ENCODE results near the gene C2orf78.
"Not testable (repeated sequence)": the region's sequence is repeated elsewhere in the genome, so short reads cannot be mapped to it uniquely, and the experiment has no call there.

C2orf78 gene

GRCh38 chr2:73783883-73784282 lies at the start of gene C2orf78:
Gene C2orf78, plus strand, starts transcription at chr2:73784183. Its CDS starts 127 bp downstream, at chr2:73784310.
- DNase-seq (ENCODE audit: low read depth in 2 of 2), result not testable (repeated sequence)

DNA sequence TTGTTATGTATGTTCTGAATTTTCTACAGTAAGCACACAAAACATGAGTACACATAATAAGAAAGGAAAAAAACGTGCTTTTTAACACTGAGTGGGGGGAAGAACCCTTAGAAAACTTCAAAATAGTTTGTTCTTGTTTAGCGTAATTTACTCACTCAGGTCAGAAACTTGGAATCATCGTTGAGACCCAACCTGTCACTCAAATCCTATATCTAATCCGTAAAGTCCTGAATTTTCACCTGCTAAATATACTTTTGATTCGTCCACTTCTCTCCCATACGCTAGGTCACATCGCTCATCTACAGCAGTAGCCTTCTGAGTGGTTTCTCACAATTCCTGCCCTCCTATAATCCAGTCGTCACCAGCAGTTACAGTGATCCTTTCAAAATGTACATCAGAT lies 47.6 kb upstream of the C2orf78 start:
- no peak for DNase-seq (ENCODE audit: low read depth in 2 of 2)

- peak; percentile 91 to 93 for DNase-seq (ENCODE audit: low read depth in 2 of 2)
These were observed 46.9 kb upstream of the C2orf78 start, which contains the start of gene TPRKB for GRCh38 chr2:73736855-73737779. Gene TPRKB, minus strand, starts transcription at chr2:73737345. Its CDS starts 2,776 bp downstream, at chr2:73734569.

- DNase-seq (ENCODE audit: low read depth in 2 of 2), result no peak
These were observed 44.9 kb upstream of the C2orf78 start for GRCh38 chr2:73739101-73739500.

DNA sequence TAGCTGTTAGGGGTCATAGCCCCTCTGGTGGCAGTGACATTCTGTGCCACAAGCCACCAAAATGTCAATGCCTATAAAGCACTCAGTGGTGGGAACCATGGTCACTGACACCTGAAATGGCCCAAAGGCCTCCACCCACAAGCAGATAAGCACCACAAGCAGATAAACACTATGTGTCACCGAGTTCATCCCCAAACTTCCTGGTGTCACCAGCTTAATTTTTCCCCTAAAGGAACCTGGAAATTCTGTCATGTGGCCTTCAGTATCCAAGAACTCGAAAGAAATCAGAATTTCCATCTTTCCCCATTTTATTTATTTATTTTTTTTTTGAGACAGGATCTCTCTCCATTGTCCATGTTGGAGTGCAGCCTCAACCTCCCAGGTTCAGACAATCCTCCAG lies 43.2 kb upstream of the C2orf78 start:
- DNase-seq (ENCODE audit: low read depth in 2 of 2), result no peak

GRCh38 chr2:73746015-73746876 lies 37.7 kb upstream of the C2orf78 start:
- DNase-seq (ENCODE audit: low read depth in 2 of 2), result no peak

- no peak for DNase-seq (ENCODE audit: low read depth in 2 of 2)
These were observed 37.1 kb upstream of the C2orf78 start for GRCh38 chr2:73746877-73747208.

GRCh38 chr2:73749314-73749713 lies 34.7 kb upstream of the C2orf78 start:
- no peak for DNase-seq (ENCODE audit: low read depth in 2 of 2)

DNA sequence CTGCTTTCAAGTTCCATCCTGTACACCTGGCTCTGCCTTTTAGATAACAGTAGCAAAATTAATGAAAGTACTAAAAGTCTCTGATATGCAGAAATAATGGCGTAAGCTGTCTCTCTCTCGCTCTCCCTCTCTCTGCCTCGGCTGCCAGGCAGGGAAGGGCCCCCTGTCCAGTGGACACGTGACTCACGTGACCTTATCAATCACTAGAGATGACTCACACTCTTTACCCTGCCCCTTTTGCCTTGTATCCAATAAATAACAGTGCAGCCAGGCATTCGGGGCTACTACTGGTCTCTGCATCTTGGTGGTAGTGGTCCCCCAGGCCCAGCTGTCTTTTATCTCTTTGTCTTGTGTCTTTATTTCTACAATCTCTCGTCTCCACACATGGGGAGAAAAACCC lies 29.7 kb upstream of the C2orf78 start:
- not testable (repeated sequence) for DNase-seq (ENCODE audit: low read depth in 2 of 2)

DNA sequence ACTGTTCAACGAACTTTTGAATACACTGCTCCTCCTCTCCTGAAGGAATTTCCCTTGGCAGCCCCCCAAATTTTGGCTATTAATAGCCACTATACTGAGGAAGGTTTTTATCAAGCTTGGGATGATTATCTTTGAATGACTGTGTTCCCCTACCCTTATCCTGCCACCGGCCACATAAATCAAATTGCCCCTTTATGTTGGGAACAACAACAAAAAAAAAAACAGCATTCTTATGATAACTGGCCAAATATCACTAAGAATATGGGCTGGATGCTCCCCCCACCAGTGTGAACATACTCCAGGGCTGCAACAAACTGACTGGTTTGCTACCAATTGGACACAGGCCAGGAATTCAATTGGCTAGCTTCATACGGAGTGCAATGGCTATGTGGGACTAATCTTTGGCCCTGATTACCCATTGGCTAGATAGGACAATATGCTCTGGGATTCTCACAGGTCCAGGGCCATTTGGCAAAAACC lies 24.7 kb upstream of the C2orf78 start:
- DNase-seq (ENCODE audit: low read depth in 2 of 2), result no peak

DNA sequence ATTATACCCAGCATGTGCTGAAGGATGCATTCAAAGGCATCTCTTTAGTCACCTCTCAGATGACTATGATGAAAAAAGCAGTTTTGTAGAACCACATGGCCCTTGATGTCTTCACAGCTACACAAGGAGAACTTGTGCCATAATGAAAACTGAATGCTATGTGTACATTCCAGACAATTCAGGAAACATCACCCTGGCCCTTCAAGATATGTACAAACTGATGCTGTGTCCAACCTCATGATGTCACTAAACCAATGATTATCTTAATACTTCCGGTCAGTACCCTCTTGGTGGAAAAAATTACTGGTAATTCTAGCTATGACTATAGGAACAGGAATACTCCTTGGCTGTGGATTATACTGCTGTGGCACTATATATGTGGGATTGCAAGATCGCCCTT lies 24.1 kb upstream of the C2orf78 start:
- DNase-seq (ENCODE audit: low read depth in 2 of 2), result no peak

DNA sequence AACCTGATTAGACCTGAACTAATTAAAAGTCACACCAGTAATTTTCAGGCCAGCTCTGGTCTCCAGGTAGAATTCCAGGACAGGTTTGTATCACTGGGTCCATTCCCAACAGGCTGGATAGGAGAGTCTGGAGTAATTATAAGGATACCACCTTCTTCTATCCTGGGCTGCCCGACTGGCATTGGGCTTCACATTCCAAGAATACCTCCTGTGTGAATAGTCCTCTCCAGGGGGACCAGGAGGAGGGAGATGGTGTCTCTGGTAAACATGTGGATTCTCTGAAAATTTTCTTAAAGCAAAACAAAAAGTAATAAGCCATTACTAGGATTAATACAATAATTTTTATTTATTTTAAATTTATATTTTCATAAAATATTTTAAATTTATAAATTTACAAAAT lies 21.4 kb upstream of the C2orf78 start:
- no peak for DNase-seq (ENCODE audit: low read depth in 2 of 2)

DNA sequence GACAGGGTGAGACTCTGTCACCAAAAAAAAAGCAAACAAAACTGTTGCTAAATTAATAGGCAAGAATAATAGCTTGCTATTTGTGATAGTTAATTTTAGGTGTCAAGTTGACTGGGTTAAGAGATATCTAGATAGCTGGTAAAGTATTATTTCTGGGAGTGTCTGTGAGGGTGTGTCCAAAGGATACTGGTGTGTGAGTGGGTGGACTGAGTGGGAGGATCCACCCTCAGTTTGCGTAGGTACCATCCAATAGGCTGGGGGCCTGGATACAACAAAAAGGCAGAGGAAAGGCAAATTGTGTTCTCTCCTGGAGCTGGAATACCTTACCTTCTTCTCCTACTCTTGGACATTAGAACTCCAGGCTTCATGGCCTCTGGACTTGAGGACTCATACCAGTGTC lies 19.0 kb upstream of the C2orf78 start:
- DNase-seq (ENCODE audit: low read depth in 2 of 2), result no peak

GRCh38 chr2:73766349-73766748 lies 17.6 kb upstream of the C2orf78 start:
- DNase-seq (ENCODE audit: low read depth in 2 of 2), result no peak

DNA sequence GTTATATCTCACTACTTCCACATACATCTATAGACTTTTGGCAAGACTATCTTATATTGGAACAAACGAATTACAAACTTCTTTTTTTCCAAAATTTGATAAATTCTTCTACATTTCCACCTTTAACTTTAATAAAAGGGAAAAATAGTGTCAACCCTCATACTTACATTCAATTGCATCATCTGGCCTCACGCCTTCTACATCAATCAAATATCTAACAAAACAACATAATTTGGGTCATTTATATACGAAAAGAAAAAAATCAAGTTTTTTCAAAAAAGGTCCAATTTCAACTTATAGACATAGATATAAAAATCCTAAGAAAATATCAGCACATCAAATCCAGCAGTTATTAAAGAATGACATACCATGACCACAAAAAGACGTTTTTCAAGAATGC lies 17.0 kb upstream of the C2orf78 start:
- DNase-seq (ENCODE audit: low read depth in 2 of 2), result no peak

- no peak for DNase-seq (ENCODE audit: low read depth in 2 of 2)
These were observed 13.3 kb upstream of the C2orf78 start for GRCh38 chr2:73770725-73771124.

- no peak for DNase-seq (ENCODE audit: low read depth in 2 of 2)
These were observed 11.2 kb upstream of the C2orf78 start for GRCh38 chr2:73772819-73773218.

GRCh38 chr2:73776381-73776780 lies 7.6 kb upstream of the C2orf78 start:
- DNase-seq (ENCODE audit: low read depth in 2 of 2), result no peak

DNA sequence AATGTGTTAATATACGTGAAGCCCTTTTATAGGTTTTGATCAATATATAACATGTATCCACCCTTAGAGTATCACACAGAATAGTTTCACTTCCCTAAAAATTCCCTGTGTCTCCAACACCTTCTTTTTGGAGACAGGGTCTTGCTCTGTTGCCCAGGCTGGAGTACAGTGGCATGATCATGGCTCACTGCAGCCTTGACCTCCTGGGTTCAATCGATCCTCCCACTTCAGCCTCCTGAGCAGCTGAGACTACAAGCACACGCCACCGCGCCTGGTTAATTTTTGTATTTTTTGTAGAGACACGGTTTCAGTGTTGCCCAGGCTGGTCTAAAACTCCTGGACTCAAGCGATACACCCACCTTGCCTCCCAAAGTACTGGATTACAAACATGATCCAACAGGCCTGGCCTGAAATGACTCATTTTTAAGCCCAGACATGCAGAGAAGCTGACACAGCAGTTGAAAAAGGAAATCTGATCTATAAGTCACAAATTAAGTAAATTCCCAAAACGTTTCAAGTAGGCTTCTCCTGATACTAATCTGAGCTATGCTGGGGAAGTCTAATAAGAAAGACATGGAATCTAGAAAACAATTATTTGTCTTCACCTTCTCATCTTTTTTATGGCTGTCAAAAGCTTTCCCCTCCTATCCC lies 7.0 kb upstream of the C2orf78 start:
- no peak for DNase-seq (ENCODE audit: low read depth in 2 of 2)

GRCh38 chr2:73778867-73779466 lies 5.0 kb upstream of the C2orf78 start:
- not testable (repeated sequence) for DNase-seq (ENCODE audit: low read depth in 2 of 2)

DNA sequence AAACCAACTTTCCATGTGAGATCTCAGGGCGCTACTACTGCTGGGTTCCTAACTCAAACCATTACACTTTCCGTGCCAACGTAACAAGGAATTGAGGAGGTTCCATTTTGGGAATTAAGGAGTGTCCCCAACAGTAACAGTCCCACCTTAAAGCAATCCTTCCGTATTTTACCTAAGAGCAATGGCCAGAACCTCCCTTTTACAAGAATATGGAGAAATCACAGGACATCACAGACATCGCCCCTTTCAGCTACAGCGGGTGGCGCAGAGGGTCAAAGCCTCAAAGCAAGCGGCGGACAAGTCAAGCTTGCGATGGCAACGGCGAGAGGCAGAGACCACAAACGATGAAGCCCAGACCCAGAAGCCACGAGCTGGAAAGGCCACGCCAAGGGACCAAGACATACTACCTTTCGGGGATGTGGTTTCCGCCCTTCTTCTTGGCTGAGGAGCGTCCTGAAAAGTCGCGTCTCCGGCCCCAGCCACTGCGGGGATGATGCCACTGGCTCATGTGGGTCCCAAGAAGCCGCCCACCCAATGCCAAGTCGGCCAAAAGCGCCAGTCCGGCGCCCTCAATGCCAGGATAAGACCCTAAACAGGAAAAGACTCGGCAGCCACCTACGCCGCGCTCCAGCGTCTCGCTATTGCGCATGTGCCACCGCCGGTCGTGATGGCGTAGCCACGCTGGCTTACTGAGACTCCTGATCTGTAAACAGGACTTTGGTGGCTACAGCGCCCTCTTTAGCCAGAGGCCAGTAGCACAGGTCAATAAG lies 4.3 kb upstream of the C2orf78 start, which contains the start of gene DUSP11:
Gene DUSP11, minus strand, starts transcription at position 637 of the 770 bp plus-strand sequence. Its CDS starts 129 bp downstream, at position 508.
- peak; percentile 91 to 98 for DNase-seq (ENCODE audit: low read depth in 2 of 2)
